DND-41 (cell line): ENCODE measurements around the gene CDYL.

Experiments used
- ATAC-seq: fragments of 200-7000 bp; cut with Tn5 transposase; 3 replicates; pipeline ENCODE4 v1.9.1; 2021; ENCODE audit warnings: low read depth; ENCODE audit not compliant: insufficient read depth
- DNase-seq: peaks from one replicate; pipeline ENCODE4 v3.0.0-alpha.2; 2020
- H2AFZ ChIP-seq: 2 replicates; pipeline ENCODE4 v1.6.0; 2012; ENCODE audit warnings: low read depth, low read length
- H3K27ac ChIP-seq: 2 replicates; pipeline ENCODE4 v1.5.1; 2012; ENCODE audit warnings: low read length, inconsistent platforms
- H3K27me3 ChIP-seq: fragments of 200-600 bp; sonication (generic); 2 replicates; pipeline ENCODE4 v1.6.0; 2012; ENCODE audit warnings: low read length, mild to moderate bottlenecking, inconsistent platforms; ENCODE audit not compliant: insufficient read depth, poor library complexity
- H3K36me3 ChIP-seq: 2 replicates; pipeline ENCODE4 v1.5.1; 2012; ENCODE audit warnings: low read length, inconsistent platforms; ENCODE audit not compliant: insufficient read depth
- H3K4me1 ChIP-seq: 2 replicates; pipeline ENCODE4 v1.5.1; 2012; ENCODE audit warnings: mild to moderate bottlenecking, low read length; ENCODE audit not compliant: insufficient read depth
- H3K4me2 ChIP-seq: 2 replicates; pipeline ENCODE4 v1.6.0; 2012; ENCODE audit warnings: mild to moderate bottlenecking, moderate library complexity, low read length, inconsistent platforms; ENCODE audit not compliant: insufficient read depth
- H3K4me3 ChIP-seq, 2 experiments: fragments of 200-600 bp in 1 of 2; shearing (Covaris generic) in 1 of 2; 2 replicates each; pipeline ENCODE4 v1.5.1; 2012 to 2016; ENCODE audit warnings: inconsistent platforms in 2 of 2, low read length in 2 of 2, mild to moderate bottlenecking in 2 of 2, low read depth in 1 of 2, moderate library complexity in 1 of 2
- H3K79me2 ChIP-seq: 2 replicates; pipeline ENCODE4 v1.6.0; 2012; ENCODE audit warnings: low read length, inconsistent platforms; ENCODE audit not compliant: insufficient read depth
- H3K9ac ChIP-seq: 2 replicates; pipeline ENCODE4 v1.6.0; 2012; ENCODE audit warnings: low read depth, mild to moderate bottlenecking, inconsistent platforms, low read length, moderate library complexity
- H3K9me3 ChIP-seq: 2 replicates; pipeline ENCODE4 v1.5.1; 2012; ENCODE audit warnings: low read length, moderate library complexity, mild to moderate bottlenecking, inconsistent platforms; ENCODE audit not compliant: insufficient read depth, severe bottlenecking
- H4K20me1 ChIP-seq: 2 replicates; pipeline ENCODE4 v1.6.0; 2012; ENCODE audit warnings: low read length; ENCODE audit not compliant: insufficient read depth
- CTCF ChIP-seq: IDR thresholded peaks from 2 replicates; pipeline ENCODE4 v1.5.1; 2012; ENCODE audit warnings: borderline replicate concordance, low read length, moderate library complexity, mild to moderate bottlenecking; ENCODE audit not compliant: poor library complexity, severe bottlenecking; ENCODE audit errors: extremely low read depth
- EZH2 ChIP-seq: IDR thresholded peaks from 3 replicates; pipeline ENCODE4 v1.6.1; 2012; ENCODE audit warnings: borderline replicate concordance, low read depth, mild to moderate bottlenecking, moderate library complexity, low read length, inconsistent platforms; ENCODE audit not compliant: severe bottlenecking

The CDYL gene

GRCh38 chr6:4777394-4777935 lies 1.3 kb downstream of the CDYL start:
- H3K27ac ChIP-seq, result peak overlapping the region; percentile 50; the same call in 1 of the 2 replicates
- H3K36me3 ChIP-seq, result no peaks in the 10 kb centered on the region
- peak overlapping the region; percentile 69 for H3K4me2 ChIP-seq
- no peak for TF ChIP-seq CTCF
- peak overlapping the region; percentile 43 to 64 for H3K4me3 ChIP-seq
- H2AFZ ChIP-seq, result peak overlapping the region; percentile 75; the same call in 1 of the 2 replicates
- peaks cover 11% of the 10 kb centered on the region for H3K9me3 ChIP-seq
- DNase-seq, result no peak
- H3K27me3 ChIP-seq, result no peaks in the 10 kb centered on the region
- H3K79me2 ChIP-seq, result peaks cover 32% of the 10 kb centered on the region
- ATAC-seq, result no peak
- no peaks in the 10 kb centered on the region for H4K20me1 ChIP-seq
- H3K9ac ChIP-seq, result peak overlapping the region; percentile 45
- H3K4me1 ChIP-seq, result peaks cover 9% of the 10 kb centered on the region; the same call in 1 of the 2 replicates

- Histone ChIP-seq H3K4me2 (peak overlapping the region; percentile 69), H2AFZ (no peak overlapping the region), H3K79me2 (peaks cover 32% of the 10 kb centered on the region), H4K20me1 (no peaks in the 10 kb centered on the region), H3K36me3 (no peaks in the 10 kb centered on the region), H3K27ac (no peak overlapping the region), H3K27me3 (no peaks in the 10 kb centered on the region), H3K9me3 (peaks cover 11% of the 10 kb centered on the region), H3K4me1 (peaks cover 9% of the 10 kb centered on the region; the same call in 1 of the 2 replicates), H3K4me3 (peak overlapping the region in 1 of 2 experiments; percentile 64; a peak in 2 of 4 replicates), H3K9ac (no peak overlapping the region)
- no peak for TF ChIP-seq CTCF
- no peak for TF ChIP-seq EZH2
- no peak for ATAC-seq
- DNase-seq, result no peak
These were observed 1.9 kb downstream of the CDYL start for GRCh38 chr6:4778086-4778485.

GRCh38 chr6:4780360-4780812 lies 4.2 kb downstream of the CDYL start:
- Histone ChIP-seq H3K27me3 (no peaks in the 10 kb centered on the region), H3K9me3 (peaks cover 11% of the 10 kb centered on the region), H3K4me2 (no peak overlapping the region), H3K4me3 (no peak overlapping the region), H3K36me3 (no peaks in the 10 kb centered on the region), H3K4me1 (peaks cover 9% of the 10 kb centered on the region; the same call in 1 of the 2 replicates), H3K79me2 (peaks cover 42% of the 10 kb centered on the region), H2AFZ (no peak overlapping the region), H3K9ac (no peak overlapping the region), H3K27ac (no peak overlapping the region), H4K20me1 (no peaks in the 10 kb centered on the region)
- DNase-seq (no peak), ATAC-seq (no peak)
- no peak for TF ChIP-seq EZH2
- TF ChIP-seq CTCF, result no peak
